Lung (tissue), 16 donors: ENCODE measurements around the gene WWTR1. TPM values are rescaled to one million over a fixed set of nuclear protein-coding genes. Genes with fewer than 3 reads are reported as not detected.

Experiments
- ATAC-seq: fragments of 200-7000 bp; cut with Tn5 transposase; one replicate; pipeline ENCODE4 v1.9.1; 2020; ENCODE audit warnings: moderate number of reproducible peaks; ENCODE audit not compliant: insufficient read depth, low FRiP score
- DNase-seq, 3 donors: peaks; one replicate each; pipeline ENCODE4 v3.0.0-alpha.2; 2013 to 2017
- H3K27ac ChIP-seq, 2 donors: one replicate each; pipeline ENCODE4 v1.5.1; 2013; ENCODE audit warnings: mild to moderate bottlenecking in 2 of 2, moderate library complexity in 2 of 2, control low read depth in 1 of 2, inconsistent platforms in 1 of 2, low read depth in 1 of 2, low read length in 1 of 2
- H3K27me3 ChIP-seq, 3 donors: one replicate each; pipeline ENCODE4 v1.5.1; 2013; ENCODE audit warnings: low read length in 2 of 3; ENCODE audit not compliant: control insufficient read depth in 3 of 3, insufficient read depth in 3 of 3
- H3K36me3 ChIP-seq, 4 donors: one replicate each; pipeline ENCODE4 v1.5.1; 2013; ENCODE audit warnings: low read length in 4 of 4, mild to moderate bottlenecking in 1 of 4, moderate library complexity in 1 of 4; ENCODE audit not compliant: control insufficient read depth in 4 of 4, insufficient read depth in 4 of 4
- H3K4me1 ChIP-seq, 5 donors: one replicate each; pipeline ENCODE4 v1.5.1; 2013; ENCODE audit warnings: low read length in 5 of 5, mild to moderate bottlenecking in 2 of 5, moderate library complexity in 1 of 5; ENCODE audit not compliant: control insufficient read depth in 5 of 5, insufficient read depth in 5 of 5
- H3K4me3 ChIP-seq: one replicate; pipeline ENCODE4 v1.5.1; 2013; ENCODE audit warnings: mild to moderate bottlenecking, control low read depth, moderate library complexity
- H3K9ac ChIP-seq, 2 donors: one replicate each; pipeline ENCODE4 v1.5.1; 2013; ENCODE audit warnings: low read length in 2 of 2, control low read depth in 1 of 2; ENCODE audit not compliant: insufficient read depth in 1 of 2
- H3K9me3 ChIP-seq, 4 donors: one replicate each; pipeline ENCODE4 v1.5.1; 2013; ENCODE audit warnings: low read length in 3 of 4, mild to moderate bottlenecking in 1 of 4, moderate library complexity in 1 of 4; ENCODE audit not compliant: control insufficient read depth in 4 of 4, insufficient read depth in 3 of 4
- CTCF ChIP-seq: IDR thresholded peaks from 2 replicates; pipeline ENCODE4 v1.5.1; 2012; ENCODE audit warnings: mild to moderate bottlenecking; ENCODE audit errors: control extremely low read depth, extremely low read depth
- WGBS, 2 donors: extraction: QIAGEN DNeasy Blood & Tissue Kit; methylation state at CpG; one replicate each; pipeline ENCODE4 v1.1.7; 2013; 5-methylcytosine and 5-hydroxymethylcytosine counted together
- long read RNA-seq, 5 donors: transcript quantifications; one replicate each; lab custom pipeline, GENCODE V29; 2026
- polyA plus RNA-seq, 2 donors: library from polyadenylated mRNA; stranded (reverse); fragments of 200-250 nt; gene quantifications; one replicate each; pipeline ENCODE4 v1.2.1, GENCODE V29; 2013
- total RNA-seq, 2 donors: library from RNA; depleted of rRNA in 1 of 2; stranded (reverse); fragments of >200 nt in 1 of 2; gene quantifications; one replicate each; pipeline ENCODE4 v1.2.1, GENCODE V29; 2014 to 2021
- donor health status: control.
- donor health status: control.
- donor health status: Bipolar disorder and iron deficiency.
- donor health status: healthy.
- donor health status: DM: yes; HTN: yes; CAD: no.

WWTR1 gene
- total RNA-seq (100 to 1,000 TPM in 1 of 2 donors, 10 to 100 TPM in 1; 88.9 to 186 TPM), polyA plus RNA-seq (10 to 100 TPM; 29.3 to 37.9 TPM)
- long read RNA-seq, donor 1, transcript WWTR1-201 (7 exons, 2,103 nt), result major isoform, 18 of 57 reads
- long read RNA-seq, donor 1, partial matches to known transcripts, result 38 of 57 reads
- long read RNA-seq, donor 1, other reads (novel, unspliced or antisense), result 0 of 57 reads
- long read RNA-seq, donor 2, partial matches to known transcripts, result 7 of 11 reads
- long read RNA-seq, donor 2, other reads (novel, unspliced or antisense), result 0 of 11 reads
- long read RNA-seq, donor 3, transcript WWTR1-201 (7 exons, 2,103 nt), result major isoform, 11 of 25 reads
- long read RNA-seq, donor 3, partial matches to known transcripts, result 13 of 25 reads
- long read RNA-seq, donor 3, other reads (novel, unspliced or antisense), result 0 of 25 reads
- long read RNA-seq, donor 4, partial matches to known transcripts, result 22 of 27 reads
- long read RNA-seq, donor 4, other reads (novel, unspliced or antisense), result 0 of 27 reads
- long read RNA-seq, donor 5, transcript WWTR1-201 (7 exons, 2,103 nt), result major isoform, 17 of 75 reads
- long read RNA-seq, donor 5, partial matches to known transcripts, result 53 of 75 reads
- long read RNA-seq, donor 5, other reads (novel, unspliced or antisense), result 0 of 75 reads

GRCh38 chr3:149657926-149658743, at the start of gene WWTR1:
WWTR1 (minus strand) TSS chr3:149658025; CDS start chr3:149657306, 719 bp downstream.
- DNase-seq (peak; percentile 95 to 98 (median 98)), ATAC-seq (peak; percentile 83)
- H3K9me3 ChIP-seq, result peaks cover 0 to 4% (median 0%) of the 10 kb centered on the region in 4 donors
- H3K4me3 ChIP-seq, result peak within 1 kb of the TSS; percentile 89
- H3K9ac ChIP-seq, result peak within 1 kb of the TSS; percentile 74 to 92
- H3K27ac ChIP-seq, result peak within 1 kb of the TSS; percentile 96 to 98
- peaks cover 0 to 32% (median 5%) of the 10 kb centered on the region in 5 donors for H3K4me1 ChIP-seq
- H3K27me3 ChIP-seq, result no peaks in the 10 kb centered on the region
- H3K36me3 ChIP-seq, result peaks cover 0 to 3% (median 0%) of the 10 kb centered on the region in 4 donors
- no peak for TF ChIP-seq CTCF
- WGBS, 2 donors, result 0% methylated on average over 50 to 52 of the region's 52 CpGs

- Histone ChIP-seq H3K36me3 (no peaks in the 10 kb centered on the region), H3K4me3 (no peak overlapping the region), H3K9ac (no peak overlapping the region), H3K27me3 (no peaks in the 10 kb centered on the region), H3K9me3 (no peaks in the 10 kb centered on the region), H3K4me1 (peaks cover 0 to 29% (median 2%) of the 10 kb centered on the region in 5 donors), H3K27ac (no peak overlapping the region)
- no peak for ATAC-seq
- DNase-seq, result peak; percentile 88 to 97 (median 97)
- TF ChIP-seq CTCF, result no peak
- 74 to 81% methylated on average over 3 of the region's 3 CpGs for WGBS, 2 donors
Measured at GRCh38 chr3:149706905-149707304, 49.1 kb upstream of the WWTR1 start.

- no peaks in the 10 kb centered on the region for H3K36me3 ChIP-seq
- peaks cover 0 to 29% (median 2%) of the 10 kb centered on the region in 5 donors for H3K4me1 ChIP-seq
- H3K9me3 ChIP-seq, result no peaks in the 10 kb centered on the region
- TF ChIP-seq CTCF, result no peak
- no peak for DNase-seq
- H3K4me3 ChIP-seq, result no peak overlapping the region
- no peak overlapping the region for H3K9ac ChIP-seq
- no peaks in the 10 kb centered on the region for H3K27me3 ChIP-seq
- no peak overlapping the region for H3K27ac ChIP-seq
- ATAC-seq, result no peak
Measured at GRCh38 chr3:149705416-149705815, 47.6 kb upstream of the WWTR1 start.
